AG04450 (cell line): ENCODE results near the gene PNCK. TPM values are rescaled to one million over a fixed set of nuclear protein-coding genes. Genes with fewer than 3 reads are reported as not detected.

ENCODE experiments used
- CTCF ChIA-PET: fragments of 300-600, 350-600 bp; formaldehyde crosslinking; extraction: SDS; loops from one replicate; lab custom pipeline; 2022; ENCODE audit warnings: antibody characterized with exemption, inconsistent platforms; lab: Charles Lee
- POLR2A ChIA-PET: fragments of 350-600 bp; formaldehyde crosslinking; extraction: SDS; loops from one replicate; lab custom pipeline; 2021; ENCODE audit warnings: antibody characterized with exemption, inconsistent platforms; lab: Yijun Ruan, JAX
- DNase-seq: peaks from one replicate; pipeline ENCODE4 v3.0.0-alpha.2; 2011; ENCODE audit warnings: low read depth, low spot score
- H3K27ac ChIP-seq: one replicate; pipeline ENCODE4 v1.5.1; 2012; ENCODE audit warnings: low read depth, low read length, control low read depth
- H3K27me3 ChIP-seq: one replicate; pipeline ENCODE4 v1.6.0; 2012; ENCODE audit warnings: low read length; ENCODE audit not compliant: control insufficient read depth, insufficient read depth
- H3K4me3 ChIP-seq: 2 replicates; pipeline ENCODE4 v1.5.1; 2011; ENCODE audit warnings: mild to moderate bottlenecking, low read depth, low read length, control low read depth
- H3K9me3 ChIP-seq: 2 replicates; pipeline ENCODE4 v1.5.1; 2012; ENCODE audit warnings: low read length; ENCODE audit not compliant: control insufficient read depth, insufficient read depth
- polyA plus RNA-seq: library from polyadenylated mRNA; depleted of rRNA; stranded (reverse); fragments of >200 nt; gene quantifications from 2 replicates; pipeline ENCODE4 v1.2.3, GENCODE V29; 2011
- TF ChIP-seq, protein P1 (sequence below): IDR thresholded peaks from 2 replicates; pipeline ENCODE4 v1.5.1; 2011; ENCODE audit warnings: low read depth, low read length, control low read depth, inconsistent platforms

The PNCK gene
- polyA plus RNA-seq, 1 experiment = not detected

DNA sequence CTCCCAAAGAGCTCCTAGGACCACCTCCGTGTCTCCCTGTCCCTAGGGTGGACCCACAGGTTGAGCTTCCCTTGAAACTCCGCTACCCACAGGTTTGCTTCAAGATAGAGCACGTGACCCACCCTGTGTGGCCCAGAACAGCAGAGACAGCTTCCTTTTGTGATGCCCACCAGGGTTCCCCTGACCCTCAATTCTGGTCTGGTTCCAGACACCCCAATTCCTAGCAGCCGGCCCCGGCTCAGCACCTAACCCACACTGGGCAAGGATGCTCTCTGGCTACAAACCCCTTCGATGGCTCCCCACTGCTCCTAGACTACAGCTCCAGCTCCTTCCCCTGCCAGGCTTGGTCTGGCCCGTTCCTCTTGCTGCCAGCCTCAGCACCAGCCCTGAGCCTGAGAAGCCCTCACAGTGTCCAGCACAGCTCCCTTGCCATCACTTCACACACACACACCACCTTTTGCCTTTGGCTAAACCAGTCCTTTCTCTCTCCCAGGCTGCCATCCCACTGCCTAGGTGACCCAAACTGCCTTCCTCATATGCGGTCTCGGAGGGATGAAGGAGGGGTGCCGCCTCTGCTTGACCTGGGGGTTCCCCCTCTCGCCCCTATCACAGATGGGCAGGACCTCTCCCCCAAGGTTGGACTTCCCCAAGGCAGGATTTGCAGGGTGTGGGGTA, 6.2 kb downstream of the PNCK start:
- no peak for DNase-seq
- Histone ChIP-seq H3K4me3 (peak overlapping the region; percentile 20), H3K9me3 (no peaks in the 10 kb centered on the region; the same call in 1 of the 2 replicates), H3K27me3 (peaks cover 11% of the 10 kb centered on the region), H3K27ac (no peak overlapping the region)
- TF ChIP-seq, protein P1, sequence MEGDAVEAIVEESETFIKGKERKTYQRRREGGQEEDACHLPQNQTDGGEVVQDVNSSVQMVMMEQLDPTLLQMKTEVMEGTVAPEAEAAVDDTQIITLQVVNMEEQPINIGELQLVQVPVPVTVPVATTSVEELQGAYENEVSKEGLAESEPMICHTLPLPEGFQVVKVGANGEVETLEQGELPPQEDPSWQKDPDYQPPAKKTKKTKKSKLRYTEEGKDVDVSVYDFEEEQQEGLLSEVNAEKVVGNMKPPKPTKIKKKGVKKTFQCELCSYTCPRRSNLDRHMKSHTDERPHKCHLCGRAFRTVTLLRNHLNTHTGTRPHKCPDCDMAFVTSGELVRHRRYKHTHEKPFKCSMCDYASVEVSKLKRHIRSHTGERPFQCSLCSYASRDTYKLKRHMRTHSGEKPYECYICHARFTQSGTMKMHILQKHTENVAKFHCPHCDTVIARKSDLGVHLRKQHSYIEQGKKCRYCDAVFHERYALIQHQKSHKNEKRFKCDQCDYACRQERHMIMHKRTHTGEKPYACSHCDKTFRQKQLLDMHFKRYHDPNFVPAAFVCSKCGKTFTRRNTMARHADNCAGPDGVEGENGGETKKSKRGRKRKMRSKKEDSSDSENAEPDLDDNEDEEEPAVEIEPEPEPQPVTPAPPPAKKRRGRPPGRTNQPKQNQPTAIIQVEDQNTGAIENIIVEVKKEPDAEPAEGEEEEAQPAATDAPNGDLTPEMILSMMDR = no peak
- ChIA-PET POLR2A (no interaction called here), CTCF (interaction anchor here (0.6 to 5.1 kb wide), 23 partner anchors 8 to 849 kb away, joined by 3 to 64 read pairs (median 8); partner anchors contain the start of genes BGN and CCNQ)

DNA sequence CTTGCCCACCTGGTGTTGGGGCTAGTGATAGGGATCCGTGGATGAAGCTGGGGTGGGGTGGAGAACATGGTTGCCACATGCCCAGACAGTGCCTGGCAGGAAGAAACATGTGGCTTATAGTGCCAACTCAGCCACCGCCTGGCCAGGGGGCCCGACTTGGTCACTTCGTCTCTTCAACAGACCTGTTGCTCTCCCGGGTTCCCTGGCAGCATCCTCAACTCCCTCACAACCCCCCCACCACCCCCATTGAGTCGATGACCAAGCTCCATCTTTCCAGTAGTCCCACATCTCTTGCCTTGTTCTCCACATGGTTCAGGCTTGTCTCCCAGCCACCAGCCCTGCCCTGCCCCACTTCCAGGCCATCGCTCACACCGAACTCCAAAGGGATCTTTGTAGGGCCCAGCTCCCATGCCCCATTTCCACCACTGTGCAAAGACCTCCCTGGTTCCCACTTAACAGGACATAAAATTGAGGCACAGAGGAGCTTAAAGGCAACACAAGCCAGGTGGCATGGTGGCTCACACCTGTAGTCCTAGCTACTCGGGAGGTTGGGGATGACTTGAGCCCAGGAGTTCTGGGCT, 7.8 kb downstream of the PNCK start:
- Histone ChIP-seq H3K27me3 (peaks cover 16% of the 10 kb centered on the region), H3K9me3 (no peaks in the 10 kb centered on the region; the same call in 1 of the 2 replicates), H3K4me3 (no peak overlapping the region), H3K27ac (no peak overlapping the region)
- TF ChIP-seq, protein P1 = no peak
- ChIA-PET POLR2A (no interaction called here), CTCF (interaction anchor here (1.5 to 5.1 kb wide), 4 partner anchors 13 to 127 kb away, joined by 4 to 64 read pairs (median 34); no protein-coding TSS in a partner anchor)
- DNase-seq = no peak

DNA sequence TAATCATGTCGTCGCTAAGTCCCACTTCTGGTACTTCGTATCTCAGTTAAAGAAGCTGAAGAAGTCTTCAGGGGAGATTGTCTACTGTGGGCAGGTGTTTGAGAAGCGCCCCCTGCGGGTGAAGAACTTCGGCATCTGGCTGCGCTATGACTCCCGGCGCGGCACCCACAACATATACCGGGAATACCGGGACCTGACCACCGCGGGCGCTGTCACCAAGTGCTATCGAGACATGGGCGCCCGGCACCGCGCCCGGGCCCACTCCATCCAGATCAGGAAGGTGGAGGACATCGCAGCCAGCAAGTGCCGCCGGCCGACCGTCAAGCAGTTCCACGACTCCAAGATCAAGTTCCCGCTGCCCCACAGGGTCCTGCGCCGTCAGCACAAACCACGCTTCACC, 11.3 kb downstream of the PNCK start:
- no peak overlapping the region for H3K27ac ChIP-seq
- H3K4me3 ChIP-seq = no peak overlapping the region
- TF ChIP-seq, protein P1 = peak; percentile 42
- POLR2A ChIA-PET = no interaction called here
- peaks cover 16% of the 10 kb centered on the region for H3K27me3 ChIP-seq
- CTCF ChIA-PET = interaction anchor here (0.6 to 2.7 kb wide), 11 partner anchors 9 to 720 kb away, joined by 3 to 18 read pairs (median 4); partner anchors contain the start of gene BGN
- no peaks in the 10 kb centered on the region; the same call in 1 of the 2 replicates for H3K9me3 ChIP-seq
- no peak for DNase-seq

DNA sequence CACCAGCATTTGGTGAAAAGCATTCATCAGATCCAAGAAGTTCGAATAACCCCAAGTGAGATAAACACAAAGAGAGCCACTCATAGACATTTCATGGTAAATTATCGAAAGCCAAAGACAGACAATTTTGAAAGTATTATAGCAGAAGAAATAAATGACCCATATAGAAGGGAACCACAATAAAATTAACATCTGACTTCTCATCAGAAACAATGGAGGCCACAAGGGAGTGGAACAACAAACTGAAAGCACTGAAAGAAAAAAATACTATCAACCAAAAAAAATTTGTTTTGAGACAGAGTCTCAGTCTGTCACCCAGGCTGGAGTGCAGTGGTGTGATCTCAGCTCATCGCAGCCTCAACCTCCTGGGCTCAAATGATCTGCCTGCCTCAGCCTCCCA, 14.3 kb downstream of the PNCK start:
- TF ChIP-seq, protein P1 = no peak
- no peaks in the 10 kb centered on the region; the same call in 1 of the 2 replicates for H3K9me3 ChIP-seq
- H3K4me3 ChIP-seq = no peak overlapping the region
- no peak for DNase-seq
- H3K27me3 ChIP-seq = peaks cover 13% of the 10 kb centered on the region
- POLR2A ChIA-PET = no interaction called here
- no peak overlapping the region for H3K27ac ChIP-seq
- CTCF ChIA-PET = interaction anchor here (1.0 kb wide), 1 partner anchor 13 kb away, joined by 3 read pairs; no protein-coding TSS in a partner anchor

DNA sequence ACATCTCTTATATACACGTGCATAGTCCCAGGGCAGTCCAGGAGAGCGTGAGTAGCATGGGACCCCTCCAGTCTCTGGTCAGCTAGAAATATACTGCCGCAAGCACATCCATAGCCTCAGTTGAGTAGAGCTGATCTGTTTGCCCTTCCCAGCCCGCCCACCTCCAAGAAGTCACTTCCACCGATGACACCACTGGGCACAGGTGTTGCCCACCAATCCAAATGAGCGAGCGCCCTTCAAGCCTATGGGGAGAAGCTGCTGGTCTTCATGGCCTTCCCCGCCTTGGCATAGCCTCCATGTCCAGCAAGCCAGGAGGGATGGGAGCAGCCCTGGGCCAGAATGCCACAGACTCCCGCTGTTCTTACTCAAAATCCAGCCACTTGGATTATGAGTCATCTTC, 16.5 kb downstream of the PNCK start:
- no peak for DNase-seq
- ChIA-PET POLR2A (no interaction called here), CTCF (interaction anchor here (1.0 to 2.1 kb wide), 2 partner anchors 10 to 12 kb away, joined by 3 to 17 read pairs; no protein-coding TSS in a partner anchor)
- Histone ChIP-seq H3K27ac (no peak overlapping the region), H3K27me3 (peaks cover 9% of the 10 kb centered on the region), H3K9me3 (peaks cover 3% of the 10 kb centered on the region), H3K4me3 (no peak overlapping the region)
- TF ChIP-seq, protein P1 = no peak
